Stimulated activated CD8-positive, alpha-beta memory T cell treated with anti-CD3 and anti-CD28 coated beads, Interleukin-7, amount 100 ng/mL, for 4 hours (primary cell): ENCODE data around the gene KRT80.
"Not testable (repeated sequence)": the region's sequence is repeated elsewhere in the genome, so short reads cannot be mapped to it uniquely, and the experiment has no call there.

ENCODE experiments used
- DNase-seq, 2 donors: peaks; one replicate each; pipeline ENCODE4 v3.0.0-alpha.2; 2020; ENCODE audit warnings: low read depth in 2 of 2

The KRT80 gene

GRCh38 chr12:52191841-52192791 lies at the start of gene KRT80:
TSS of gene KRT80 (minus strand) at chr12:52192014. CDS start at chr12:52191902, 112 bp downstream.
- no peak for DNase-seq

DNA sequence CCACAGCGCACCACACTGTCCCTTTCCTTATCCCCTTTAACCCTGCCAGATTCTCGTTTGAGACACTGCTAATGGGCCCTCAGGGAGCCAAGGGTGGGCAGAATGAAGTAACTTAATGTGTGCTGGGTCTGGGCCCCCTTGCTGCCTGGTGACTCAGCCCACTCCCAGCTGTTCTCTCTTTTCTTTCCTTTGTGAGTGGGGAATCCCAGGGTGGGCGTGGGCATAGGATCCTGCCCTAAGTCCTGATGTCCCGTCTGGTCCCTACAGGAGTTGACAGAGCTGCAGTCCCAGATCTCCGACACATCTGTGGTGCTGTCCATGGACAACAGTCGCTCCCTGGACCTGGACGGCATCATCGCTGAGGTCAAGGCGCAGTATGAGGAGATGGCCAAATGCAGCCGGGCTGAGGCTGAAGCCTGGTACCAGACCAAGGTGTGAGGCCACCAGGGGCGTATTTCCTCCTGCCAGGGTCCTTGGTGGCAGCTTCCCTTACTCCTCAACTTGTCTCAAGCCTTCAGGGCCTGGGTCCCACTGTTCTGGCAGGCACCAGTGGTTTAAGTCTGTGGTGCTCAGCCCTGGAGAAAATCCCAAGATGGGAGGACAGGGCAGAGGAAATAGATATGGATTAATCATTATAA lies 49.5 kb upstream of the KRT80 start:
- DNase-seq: no peak

DNA sequence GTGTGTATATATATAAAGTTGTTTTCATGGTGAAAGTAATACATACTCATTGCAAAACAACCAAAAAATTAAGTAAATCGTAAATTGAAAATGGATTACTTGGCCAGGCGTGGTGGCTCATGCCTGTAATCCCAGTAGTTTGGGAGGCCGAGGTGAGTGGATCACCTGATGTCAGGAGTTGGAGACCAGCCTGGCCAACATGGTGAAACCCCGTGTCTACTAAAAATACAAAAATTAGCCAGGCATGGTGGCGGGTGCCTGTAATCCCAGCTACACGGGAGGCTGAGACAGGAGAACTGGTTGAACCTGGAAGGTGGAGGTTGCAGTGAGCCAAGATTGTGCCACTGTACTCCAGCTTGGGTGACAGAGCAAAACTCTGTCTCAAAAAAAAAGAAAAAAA lies 48.4 kb upstream of the KRT80 start:
- DNase-seq: not testable (repeated sequence)

DNA sequence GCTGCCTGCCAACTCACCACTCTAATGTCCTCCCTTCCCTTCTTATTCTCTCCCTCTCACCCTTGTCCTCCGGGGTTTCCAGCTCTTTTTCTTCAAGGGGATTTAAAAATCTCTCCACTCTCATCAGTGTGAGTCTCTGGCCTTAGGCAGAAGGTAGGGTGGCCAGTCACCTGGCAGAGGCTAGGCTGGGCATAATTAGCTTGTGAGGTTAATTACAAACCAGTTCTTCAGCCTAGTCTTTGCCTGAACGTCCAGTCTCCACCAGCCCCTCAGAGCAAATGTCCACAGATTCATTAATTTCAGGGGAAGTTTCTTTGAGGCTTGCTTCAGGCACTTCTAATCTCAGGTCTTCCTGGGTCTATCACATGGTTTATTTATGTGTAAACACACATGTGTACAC lies 48.0 kb upstream of the KRT80 start:
- DNase-seq: no peak

DNA sequence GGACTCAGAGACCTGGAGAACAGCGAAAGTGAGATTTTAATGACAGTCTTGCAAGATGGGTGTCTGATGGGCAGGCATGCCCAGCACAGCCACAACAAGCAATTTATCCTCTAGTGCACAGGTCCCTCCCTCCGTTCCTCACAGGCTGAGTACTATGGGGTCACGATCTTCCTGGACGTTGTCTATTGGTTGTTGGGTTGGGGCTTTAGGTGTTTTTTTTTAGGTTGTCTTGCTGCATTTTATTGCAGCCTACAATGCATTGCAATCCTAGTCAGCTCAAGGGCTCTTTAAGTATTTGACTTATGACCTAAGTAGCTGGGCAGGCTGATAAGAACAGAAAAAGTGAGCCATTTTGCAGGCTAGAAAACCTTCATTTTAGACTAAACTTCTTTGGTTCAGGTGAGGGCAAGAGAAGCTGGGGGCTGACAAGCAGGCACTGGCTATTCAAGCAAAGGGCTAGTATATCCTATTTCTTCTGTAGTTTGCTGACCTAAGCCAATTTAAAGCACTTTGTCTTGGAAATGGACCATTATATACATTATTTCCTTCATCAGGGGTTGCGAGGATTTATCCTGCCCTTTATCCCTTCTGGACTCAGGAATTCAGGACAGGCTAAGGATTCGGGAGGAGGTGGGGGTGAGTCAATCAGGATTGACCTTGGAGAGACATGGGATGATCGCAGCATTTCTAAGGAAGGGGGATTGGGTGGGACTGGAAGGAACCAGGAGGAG lies 47.3 kb upstream of the KRT80 start:
- DNase-seq: no peak

DNA sequence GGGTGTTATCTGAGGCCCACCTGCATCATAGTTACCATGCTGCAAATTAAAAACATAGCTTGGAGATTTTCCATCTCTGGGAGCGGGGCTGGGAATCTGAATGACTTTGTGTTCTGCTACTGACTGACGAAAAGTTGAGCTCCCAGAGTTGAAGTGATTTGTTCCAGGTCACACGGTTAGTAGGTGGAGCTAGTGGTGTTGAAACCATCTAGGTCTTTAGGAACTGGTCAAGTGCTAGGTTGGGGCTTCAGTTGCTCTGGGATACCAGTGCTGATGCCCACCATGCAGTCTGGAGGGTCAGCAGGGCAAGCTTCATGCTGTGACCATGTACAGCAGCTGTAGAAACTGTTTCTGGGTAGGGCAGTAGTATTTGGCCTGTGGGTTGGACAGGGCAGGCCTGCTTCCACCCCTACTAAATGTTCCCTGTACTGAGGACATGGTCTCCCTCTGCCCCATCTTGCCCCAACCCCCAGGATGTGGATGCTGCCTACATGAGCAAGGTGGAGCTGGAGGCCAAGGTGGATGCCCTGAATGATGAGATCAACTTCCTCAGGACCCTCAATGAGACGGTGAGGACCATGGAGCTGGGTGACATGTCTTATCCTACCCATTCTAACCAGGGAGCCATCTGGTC lies 46.5 kb upstream of the KRT80 start:
- DNase-seq: no peak

DNA sequence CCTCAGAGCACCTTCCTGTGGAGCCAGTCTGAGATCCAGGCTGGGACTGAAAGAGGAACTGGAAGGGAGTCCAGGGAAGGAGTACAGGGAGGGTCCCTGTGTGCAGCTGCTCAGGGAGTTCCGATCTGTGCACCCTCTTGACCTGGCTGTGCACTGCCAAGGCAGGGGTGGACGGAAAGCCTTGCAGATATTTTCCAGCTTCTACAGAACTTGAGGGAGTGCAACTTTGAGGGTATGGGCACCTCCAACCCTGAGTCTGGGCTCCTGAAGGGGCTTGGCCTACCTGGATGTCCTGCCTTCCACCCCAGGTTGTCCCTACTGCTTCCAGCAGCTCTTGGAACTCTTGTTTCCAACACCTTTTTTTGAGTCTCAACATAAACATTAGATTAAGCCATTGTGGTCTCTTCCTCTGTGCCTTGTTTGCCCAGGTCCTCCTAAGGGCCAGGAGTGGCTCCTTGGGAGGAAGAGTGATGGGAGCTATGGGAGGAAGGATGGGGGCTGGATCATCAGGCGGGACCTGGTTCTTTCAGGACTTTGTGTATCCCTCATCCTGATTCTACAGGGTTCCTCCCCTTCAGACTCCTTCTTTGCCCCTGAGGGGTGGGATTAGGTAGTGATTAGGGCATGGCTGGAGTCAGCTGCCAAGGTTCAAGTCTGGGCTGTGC lies 44.7 kb upstream of the KRT80 start:
- DNase-seq: no peak

DNA sequence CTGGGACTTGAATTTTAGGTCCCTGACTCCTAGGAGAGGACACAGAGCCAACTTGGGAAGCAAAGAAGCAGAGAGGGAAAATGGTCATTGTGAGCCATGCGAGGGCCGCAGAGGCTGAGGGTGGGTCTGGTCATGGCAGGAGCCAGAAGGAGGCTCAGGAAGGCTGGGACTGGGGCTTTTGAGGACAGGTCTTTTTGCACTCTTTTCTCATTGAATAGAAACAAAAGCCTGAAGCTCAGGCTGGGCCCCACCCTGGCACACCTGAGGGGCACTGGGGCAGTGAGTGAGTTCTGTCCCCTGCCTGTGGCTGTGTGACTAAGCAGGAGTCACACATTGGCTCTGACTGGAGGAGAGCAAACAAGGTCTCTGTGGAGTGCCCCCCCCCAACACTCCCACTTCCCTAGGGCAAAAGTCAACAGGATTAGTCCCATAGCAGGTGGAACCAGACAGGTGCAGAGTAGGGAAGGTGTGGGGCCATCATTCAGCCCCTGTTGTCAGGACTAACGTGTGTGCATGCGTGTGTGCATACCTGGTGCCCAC lies 44.1 kb upstream of the KRT80 start:
- DNase-seq: no peak

GRCh38 chr12:52235001-52235764 lies 43.4 kb upstream of the KRT80 start:
- no peak for DNase-seq

GRCh38 chr12:52234223-52234810 lies 42.5 kb upstream of the KRT80 start:
- DNase-seq: no peak

- DNase-seq: no peak
Observed at GRCh38 chr12:52233462-52234207, 41.8 kb upstream of the KRT80 start.

GRCh38 chr12:52232674-52233461 lies 41.1 kb upstream of the KRT80 start, which contains the start of gene KRT7:
TSS of gene KRT7 (plus strand) at chr12:52233243. CDS start at chr12:52233297, 54 bp downstream.
- no peak for DNase-seq

- DNase-seq: no peak
Observed at GRCh38 chr12:52232203-52232673, 40.4 kb upstream of the KRT80 start.

DNA sequence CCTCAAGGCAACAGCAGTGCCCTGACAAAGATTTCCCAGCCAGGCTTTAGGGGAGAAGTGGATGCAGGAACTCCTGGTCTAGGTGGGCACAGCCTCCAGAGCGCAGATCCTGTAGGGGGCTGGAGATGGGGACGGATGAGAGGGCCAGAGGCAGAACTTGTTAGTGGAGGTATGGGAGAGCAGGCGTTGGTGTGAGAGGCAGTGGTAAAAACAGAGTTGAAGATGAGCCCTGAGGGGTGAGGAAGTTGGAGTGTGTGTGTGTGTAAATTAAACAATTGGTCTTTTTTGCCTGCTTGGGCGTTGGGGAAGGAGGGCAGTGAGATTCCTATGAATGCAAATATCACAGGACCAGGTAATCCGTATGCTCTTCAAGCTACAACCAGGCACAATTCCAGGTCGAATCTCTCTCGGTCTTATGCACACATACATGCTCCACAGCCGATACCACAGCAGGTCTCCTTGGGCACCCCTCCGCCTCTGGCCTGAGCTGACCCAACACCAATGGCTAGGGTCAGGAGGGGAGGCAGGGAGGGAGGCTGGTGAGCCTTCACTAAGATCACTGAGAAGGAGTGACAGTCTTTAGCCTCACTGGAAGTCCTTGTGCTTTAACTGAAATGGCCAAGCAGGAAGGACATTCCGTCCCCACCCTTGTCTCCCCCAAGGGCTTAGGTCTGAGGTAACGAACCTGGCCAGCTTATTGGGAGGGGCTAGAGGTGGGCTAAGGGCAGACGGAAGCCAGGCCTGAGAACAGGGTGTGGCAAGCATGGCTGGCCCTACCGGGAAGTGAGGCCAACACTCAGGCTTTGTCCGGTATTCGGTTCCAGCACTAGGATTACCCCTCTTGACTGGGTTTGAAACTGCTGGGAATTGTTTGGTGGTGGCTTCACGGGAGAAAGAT lies 39.7 kb upstream of the KRT80 start:
- no peak for DNase-seq

DNA sequence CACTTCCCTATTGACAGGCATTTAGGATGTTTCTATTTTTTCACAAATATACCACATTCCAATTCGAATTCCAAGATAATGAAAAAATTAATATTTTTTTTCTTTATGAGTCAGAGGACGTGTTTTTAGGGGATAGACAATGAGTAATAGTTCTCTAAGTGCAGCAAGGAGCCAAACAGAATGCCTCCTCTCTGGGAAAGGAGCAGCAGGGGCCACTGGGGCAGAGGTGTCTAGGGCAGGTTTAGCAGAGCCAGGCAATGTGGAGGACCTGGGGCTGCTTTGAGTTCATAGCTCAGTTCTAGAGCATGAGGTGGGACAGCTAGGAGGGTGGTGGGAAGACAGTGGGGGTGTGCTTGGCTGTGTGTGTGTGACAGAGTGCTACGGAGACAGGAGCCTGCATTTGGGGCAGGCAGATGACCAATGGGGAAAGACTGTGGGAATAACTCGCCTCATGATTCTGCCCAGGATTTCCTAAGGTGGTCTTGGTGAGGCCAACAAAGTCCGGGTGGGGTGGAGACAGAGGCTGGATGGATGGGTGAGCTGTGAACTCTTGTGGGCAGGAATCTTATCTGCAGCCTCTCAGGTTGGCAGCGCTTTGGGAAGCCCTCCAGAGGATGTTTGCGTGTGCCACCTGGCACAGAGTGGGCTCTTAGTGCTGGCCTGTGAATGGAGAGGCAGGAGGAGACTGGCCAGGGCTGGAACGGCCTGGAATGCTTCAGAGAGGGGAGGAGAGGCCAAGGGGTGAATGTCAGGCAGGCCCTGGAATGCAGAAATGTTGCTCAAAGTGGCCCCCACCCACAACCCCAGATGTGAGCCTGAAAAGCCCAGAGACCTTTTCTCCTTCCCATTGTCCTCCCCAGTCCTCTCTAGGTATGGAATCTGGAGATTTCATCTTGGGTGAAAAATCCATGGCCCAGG lies 38.8 kb upstream of the KRT80 start:
- no peak for DNase-seq

DNA sequence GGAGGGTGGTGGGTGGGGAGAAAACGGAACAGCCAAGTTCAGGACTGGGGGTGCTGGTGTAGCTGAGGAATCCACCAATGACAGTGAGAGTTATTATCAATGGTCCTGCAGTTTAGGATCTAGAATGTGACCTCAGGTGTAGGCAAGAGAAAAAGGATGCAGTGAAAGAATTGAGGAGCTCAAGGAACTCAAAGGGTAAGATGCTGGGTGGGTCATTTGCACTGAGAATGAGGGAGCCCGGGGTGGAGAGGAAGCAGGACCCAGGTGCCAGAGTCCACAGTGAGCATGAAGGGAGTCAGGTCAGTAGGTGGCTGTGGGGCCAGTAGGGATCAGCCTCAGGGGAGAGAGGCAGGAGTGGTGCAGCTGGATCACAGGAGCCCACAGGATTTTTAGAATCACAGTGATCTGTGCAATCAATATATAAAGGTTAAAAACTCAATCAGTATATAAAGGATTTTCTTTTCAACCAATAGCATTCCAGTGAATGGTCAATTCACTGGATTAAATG lies 38.1 kb upstream of the KRT80 start:
- no peak for DNase-seq
